H9 (cell line): ENCODE measurements around the gene KLHL13. TPM values are rescaled to one million over a fixed set of nuclear protein-coding genes. Genes with fewer than 3 reads are reported as not detected.

Experiments used
- DNase-seq: peaks from one replicate; pipeline ENCODE4 v3.0.0-alpha.2; 2017
- H2AFZ ChIP-seq: one replicate; pipeline ENCODE4 v1.6.1; 2013; ENCODE audit warnings: mild to moderate bottlenecking, low read length, control low read depth, moderate library complexity
- H2AK5ac ChIP-seq: 2 replicates; pipeline ENCODE4 v1.6.1; 2013; ENCODE audit warnings: low read length, control low read depth, mixed read lengths; ENCODE audit not compliant: insufficient read length
- H2BK120ac ChIP-seq: one replicate; pipeline ENCODE4 v1.6.1; 2013; ENCODE audit warnings: low read depth, mild to moderate bottlenecking, low read length, control low read depth, inconsistent platforms; ENCODE audit not compliant: poor library complexity, severe bottlenecking
- H2BK12ac ChIP-seq: 2 replicates; pipeline ENCODE4 v1.6.1; 2013; ENCODE audit warnings: low read length, control low read depth, mixed read lengths, low read depth; ENCODE audit not compliant: insufficient read length
- H2BK15ac ChIP-seq: 2 replicates; pipeline ENCODE4 v1.6.1; 2013; ENCODE audit warnings: low read depth, low read length, control low read depth
- H2BK20ac ChIP-seq: one replicate; pipeline ENCODE4 v1.6.1; 2013; ENCODE audit warnings: low read depth, mild to moderate bottlenecking, low read length, control low read depth, inconsistent platforms; ENCODE audit not compliant: poor library complexity, severe bottlenecking
- H2BK5ac ChIP-seq: 2 replicates; pipeline ENCODE4 v1.6.1; 2013; ENCODE audit warnings: low read length, control low read depth, mixed read lengths; ENCODE audit not compliant: insufficient read length
- H3K14ac ChIP-seq: 2 replicates; pipeline ENCODE4 v1.6.1; 2013; ENCODE audit warnings: low read length, control low read depth; ENCODE audit not compliant: insufficient read depth
- H3K18ac ChIP-seq: 2 replicates; pipeline ENCODE4 v1.6.1; 2013; ENCODE audit warnings: low read depth, mild to moderate bottlenecking, mixed read lengths, low read length, control low read depth; ENCODE audit not compliant: insufficient read length
- H3K23ac ChIP-seq: 2 replicates; pipeline ENCODE4 v1.6.1; 2013; ENCODE audit warnings: low read length, control low read depth, mixed read lengths, low read depth; ENCODE audit not compliant: insufficient read length
- H3K23me2 ChIP-seq: 2 replicates; pipeline ENCODE4 v1.6.1; 2013; ENCODE audit warnings: low read depth, mild to moderate bottlenecking, mixed read lengths, low read length, control low read depth; ENCODE audit not compliant: insufficient read length, poor library complexity, severe bottlenecking
- H3K27ac ChIP-seq: 2 replicates; pipeline ENCODE4 v1.5.1; 2013; ENCODE audit warnings: low read length, control low read depth, mixed read lengths, low read depth; ENCODE audit not compliant: insufficient read length
- H3K27me3 ChIP-seq: 2 replicates; pipeline ENCODE4 v1.6.1; 2013; ENCODE audit warnings: low read length, control low read depth, inconsistent platforms; ENCODE audit not compliant: insufficient read depth
- H3K4ac ChIP-seq: 2 replicates; pipeline ENCODE4 v1.6.1; 2013; ENCODE audit warnings: low read depth, mild to moderate bottlenecking, control low read depth, inconsistent platforms, low read length, moderate library complexity
- H3K4me1 ChIP-seq: 2 replicates; pipeline ENCODE4 v1.6.1; 2013; ENCODE audit warnings: low read length, control low read depth, inconsistent platforms; ENCODE audit not compliant: insufficient read depth
- H3K4me2 ChIP-seq: 2 replicates; pipeline ENCODE4 v1.6.1; 2013; ENCODE audit warnings: low read length, control low read depth, mixed read lengths; ENCODE audit not compliant: insufficient read length, insufficient read depth
- H3K56ac ChIP-seq: 2 replicates; pipeline ENCODE4 v1.6.1; 2013; ENCODE audit warnings: low read depth, mild to moderate bottlenecking, mixed read lengths, low read length, control low read depth; ENCODE audit not compliant: insufficient read length
- H3K79me1 ChIP-seq: 2 replicates; pipeline ENCODE4 v1.6.1; 2013; ENCODE audit warnings: low read depth, mild to moderate bottlenecking, moderate library complexity, low read length, control low read depth, inconsistent platforms; ENCODE audit not compliant: insufficient read depth, poor library complexity, severe bottlenecking
- H3K79me2 ChIP-seq: 2 replicates; pipeline ENCODE4 v1.6.1; 2013; ENCODE audit warnings: low read length, control low read depth, inconsistent platforms; ENCODE audit not compliant: insufficient read depth
- H3K9ac ChIP-seq: 2 replicates; pipeline ENCODE4 v1.6.1; 2013; ENCODE audit warnings: low read length, control low read depth, mixed read lengths; ENCODE audit not compliant: insufficient read length; ENCODE audit errors: extremely low read depth
- H3K9me3 ChIP-seq: one replicate; pipeline ENCODE4 v1.6.1; 2013; ENCODE audit warnings: low read depth, low read length, inconsistent platforms; ENCODE audit not compliant: control insufficient read depth
- H3T11ph ChIP-seq: one replicate; pipeline ENCODE4 v1.6.1; 2013; ENCODE audit warnings: mild to moderate bottlenecking, low read length, control low read depth, inconsistent platforms
- H4K20me1 ChIP-seq: one replicate; pipeline ENCODE4 v1.6.1; 2013; ENCODE audit not compliant: control insufficient read depth, insufficient read length, insufficient read depth
- H4K5ac ChIP-seq: 2 replicates; pipeline ENCODE4 v1.6.1; 2013; ENCODE audit warnings: low read depth, mild to moderate bottlenecking, mixed read lengths, low read length, control low read depth; ENCODE audit not compliant: insufficient read length
- H4K8ac ChIP-seq: replicated peaks from 2 replicates; pipeline ENCODE4 v1.6.1; 2013; ENCODE audit warnings: low read length, control low read depth, mixed read lengths, low read depth; ENCODE audit not compliant: insufficient read length
- H4K91ac ChIP-seq: 2 replicates; pipeline ENCODE4 v1.6.1; 2013; ENCODE audit warnings: low read depth, mild to moderate bottlenecking, moderate library complexity, mixed read lengths, low read length, control low read depth; ENCODE audit not compliant: insufficient read length
- H3K27ac Mint-ChIP-seq, 3 experiments: 2 replicates in 2 of 3; 3 replicates in 1 of 3; pipeline ENCODE4 v1.8.0; 2020 to 2021; ENCODE audit warnings: mixed read lengths in 3 of 3, mild to moderate bottlenecking in 1 of 3, moderate library complexity in 1 of 3
- H3K27me3 Mint-ChIP-seq: 2 replicates; pipeline ENCODE4 v1.8.0; 2021; ENCODE audit warnings: low read depth, mild to moderate bottlenecking, moderate library complexity, mixed read lengths
- H3K36me3 Mint-ChIP-seq, 3 experiments: 2 replicates in 2 of 3; 3 replicates in 1 of 3; pipeline ENCODE4 v1.8.0; 2020 to 2021; ENCODE audit warnings: low read depth in 3 of 3, mixed read lengths in 3 of 3; ENCODE audit not compliant: insufficient read depth in 1 of 3
- H3K4me1 Mint-ChIP-seq, 2 experiments: 2 replicates each; pipeline ENCODE4 v1.8.0; 2020; ENCODE audit warnings: mixed read lengths in 2 of 2
- H3K4me3 Mint-ChIP-seq, 2 experiments: 2 replicates in 1 of 2; 3 replicates in 1 of 2; pipeline ENCODE4 v1.8.0; 2020 to 2021; ENCODE audit warnings: mild to moderate bottlenecking in 2 of 2, mixed read lengths in 2 of 2, moderate library complexity in 1 of 2
- H3K9me3 Mint-ChIP-seq, 2 experiments: 2 replicates in 1 of 2; 3 replicates in 1 of 2; pipeline ENCODE4 v1.8.0; 2020; ENCODE audit warnings: mild to moderate bottlenecking in 2 of 2, mixed read lengths in 2 of 2, moderate library complexity in 1 of 2
- WGBS: extraction: QIAGEN DNeasy Blood & Tissue Kit; methylation state at CpG from one replicate; pipeline ENCODE4 v1.1.7; 2013; ENCODE audit warnings: missing lambda C conversion rate, low lambda C conversion rate, mixed read lengths; ENCODE audit not compliant: insufficient read length; ENCODE audit errors: extremely low coverage; 5-methylcytosine and 5-hydroxymethylcytosine counted together
- total RNA-seq: library from RNA; stranded (reverse); gene quantifications from 2 replicates; pipeline ENCODE4 v1.2.1, GENCODE V29; 2021
- TF ChIP-seq, protein P1 (sequence below): fragments of 200-600 bp; sonication (generic); conservative IDR thresholded peaks from 3 replicates; pipeline ENCODE4 v1.8.0; 2021; ENCODE audit warnings: antibody characterized with exemption, mild to moderate bottlenecking

KLHL13 gene
- total RNA-seq, 1 experiment from 2014 or later = 4.1 TPM

DNA sequence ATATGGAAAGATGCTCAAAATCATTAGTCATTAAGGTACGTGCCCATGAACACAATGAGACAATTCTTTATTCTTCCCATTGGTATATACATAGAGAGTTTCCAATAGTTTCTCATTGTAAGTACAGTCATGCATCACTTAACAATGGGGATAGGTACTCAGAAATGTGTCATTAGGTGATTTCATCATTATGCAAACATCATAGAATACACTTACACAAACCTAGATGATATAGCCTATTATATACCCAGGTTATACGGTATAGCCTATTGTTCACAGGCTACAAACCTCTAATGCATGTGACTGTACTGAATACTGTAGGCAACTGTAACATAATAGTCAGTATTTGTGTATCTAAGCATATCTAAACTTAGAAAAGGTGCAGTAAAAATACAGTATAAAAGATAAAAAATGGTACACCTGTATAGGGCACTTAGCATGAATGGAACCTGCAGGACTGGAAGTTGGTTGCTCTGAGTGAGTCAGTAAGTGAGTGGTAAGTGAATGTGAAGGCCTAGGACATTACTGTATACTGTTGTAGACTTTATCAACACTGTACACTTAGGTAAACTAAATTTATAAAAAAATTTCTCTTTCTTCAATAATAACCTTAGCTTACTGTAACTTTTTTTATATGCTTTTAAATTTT lies 49.6 kb downstream of the KLHL13 start:
- Histone ChIP-seq H2BK120ac (no peak overlapping the region), H2AK5ac (no peak overlapping the region), H2BK20ac (no peak overlapping the region), H3K14ac (no peak overlapping the region), H2BK5ac (no peak overlapping the region), H3K79me1 (no peaks in the 10 kb centered on the region), H4K8ac (no peak overlapping the region), H3K27me3 (no peaks in the 10 kb centered on the region), H4K5ac (no peak overlapping the region), H2BK12ac (no peak overlapping the region), H4K20me1 (no peaks in the 10 kb centered on the region), H3K27ac (no peak overlapping the region), H4K91ac (no peak overlapping the region), H3K4me1 (no peaks in the 10 kb centered on the region), H3K23me2 (no peaks in the 10 kb centered on the region), H3T11ph (no peak overlapping the region), H3K56ac (no peak overlapping the region), H3K9me3 (peaks cover 28% of the 10 kb centered on the region), H3K9ac (no peak overlapping the region), H2BK15ac (no peak overlapping the region), H3K23ac (no peak overlapping the region), H3K4ac (no peak overlapping the region), H3K18ac (no peak overlapping the region), H3K79me2 (no peaks in the 10 kb centered on the region), H3K4me2 (no peak overlapping the region), H2AFZ (no peak overlapping the region)
- TF ChIP-seq, protein P1, sequence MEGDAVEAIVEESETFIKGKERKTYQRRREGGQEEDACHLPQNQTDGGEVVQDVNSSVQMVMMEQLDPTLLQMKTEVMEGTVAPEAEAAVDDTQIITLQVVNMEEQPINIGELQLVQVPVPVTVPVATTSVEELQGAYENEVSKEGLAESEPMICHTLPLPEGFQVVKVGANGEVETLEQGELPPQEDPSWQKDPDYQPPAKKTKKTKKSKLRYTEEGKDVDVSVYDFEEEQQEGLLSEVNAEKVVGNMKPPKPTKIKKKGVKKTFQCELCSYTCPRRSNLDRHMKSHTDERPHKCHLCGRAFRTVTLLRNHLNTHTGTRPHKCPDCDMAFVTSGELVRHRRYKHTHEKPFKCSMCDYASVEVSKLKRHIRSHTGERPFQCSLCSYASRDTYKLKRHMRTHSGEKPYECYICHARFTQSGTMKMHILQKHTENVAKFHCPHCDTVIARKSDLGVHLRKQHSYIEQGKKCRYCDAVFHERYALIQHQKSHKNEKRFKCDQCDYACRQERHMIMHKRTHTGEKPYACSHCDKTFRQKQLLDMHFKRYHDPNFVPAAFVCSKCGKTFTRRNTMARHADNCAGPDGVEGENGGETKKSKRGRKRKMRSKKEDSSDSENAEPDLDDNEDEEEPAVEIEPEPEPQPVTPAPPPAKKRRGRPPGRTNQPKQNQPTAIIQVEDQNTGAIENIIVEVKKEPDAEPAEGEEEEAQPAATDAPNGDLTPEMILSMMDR = no peak
- no CpG with 5 or more reads among the region's 2 CpGs for WGBS
- Mint-ChIP-seq H3K4me3 (no peak overlapping the region), H3K4me1 (peaks cover 6% of the 10 kb centered on the region in 2 experiments), H3K27me3 (no peaks in the 10 kb centered on the region), H3K27ac (no peak overlapping the region), H3K9me3 (peaks cover 3 to 35% of the 10 kb centered on the region in 2 experiments; a peak in 3 of 5 replicates), H3K36me3 (peaks cover 0 to 2% (median 0%) of the 10 kb centered on the region in 3 experiments; a peak in 1 of 7 replicates)
- no peak for DNase-seq
